Body of pancreas (tissue), 4 donors: Measurements from ENCODE around the gene GSS. TPM values are rescaled to one million over a fixed set of nuclear protein-coding genes. Genes with fewer than 3 reads are reported as not detected.

ENCODE experiments used
- ATAC-seq: fragments of 150-250 bp; one replicate; pipeline ENCODE4 v1.9.1; 2016
- DNase-seq, 4 donors: peaks; one replicate each; pipeline ENCODE4 v3.0.0-alpha.2; 2019
- H3K27ac ChIP-seq, 4 donors: fragments of 200-600 bp; sonication (generic); 1 replicate in 3 of 4; 2 replicates in 1 of 4; pipeline versions ENCODE4 v1.5.1 to v1.6.1; 2016 to 2019; ENCODE audit warnings: mild to moderate bottlenecking in 1 of 4, mixed read lengths in 1 of 4, moderate library complexity in 1 of 4
- H3K27me3 ChIP-seq, 2 donors: fragments of 200-600 bp; sonication (generic); one replicate each; pipeline ENCODE4 v1.6.0; 2016; ENCODE audit warnings: mild to moderate bottlenecking in 1 of 2
- H3K36me3 ChIP-seq, 2 donors: fragments of 200-600 bp; sonication (generic); replicated peaks in 1 of 2; 2 replicates each; pipeline ENCODE4 v1.5.1; 2016; ENCODE audit warnings: low read depth in 2 of 2; ENCODE audit not compliant: insufficient read depth in 1 of 2
- H3K4me1 ChIP-seq: fragments of 200-600 bp; sonication (generic); one replicate; pipeline ENCODE4 v1.6.0; 2016
- H3K4me3 ChIP-seq, 2 donors: fragments of 200-600 bp; sonication (generic); 1 replicate in 1 of 2; 2 replicates in 1 of 2; pipeline ENCODE4 v1.5.1; 2016 to 2019
- H3K9me3 ChIP-seq, 3 donors: fragments of 200-600 bp; sonication (generic); 1 replicate in 2 of 3; 2 replicates in 1 of 3; pipeline ENCODE4 v1.5.1; 2016
- CTCF ChIP-seq, 7 experiments: fragments of 450-650 bp in 4 of 7; fragments of 200-600 bp in 3 of 7; sonication (generic) in 3 of 7; IDR thresholded peaks; one replicate each; pipeline ENCODE4 v1.5.1; 2016 to 2019; ENCODE audit warnings: antibody characterized with exemption in 7 of 7
- POLR2A ChIP-seq, 3 donors: fragments of 450-650 bp; IDR thresholded peaks; one replicate each; pipeline ENCODE4 v1.6.1; 2016; ENCODE audit warnings: antibody characterized with exemption in 3 of 3, mild to moderate bottlenecking in 2 of 3
- WGBS, 2 donors: methylation state at CpG; one replicate each; pipeline ENCODE4 v1.1.5; 2017; 5-methylcytosine and 5-hydroxymethylcytosine counted together
- intact Hi-C: fragments of 100-400 bp; cut with DNase I; formaldehyde crosslinking; loops from one replicate; pipeline ENCODE4 v1.15.1; 2023
- total RNA-seq, 2 donors: library from RNA; depleted of rRNA; stranded (reverse); fragments of >200 nt; gene quantifications; one replicate each; pipeline ENCODE4 v1.1.0, GENCODE V29; 2016

The GSS gene
- total RNA-seq, 2 donors from 2014 or later = 24.6 to 33.0 TPM

GRCh38 chr20:34916774-34917354 lies 38.7 kb downstream of the GSS start:
- Histone ChIP-seq H3K36me3 (no peaks in the 10 kb centered on the region), H3K27ac (no peak overlapping the region)
- WGBS, 2 donors = 71 to 79% methylated on average over 2 of the region's 2 CpGs

GRCh38 chr20:34915749-34916455 lies 39.7 kb downstream of the GSS start:
- H3K4me3 ChIP-seq = no peak overlapping the region
- H3K36me3 ChIP-seq = no peaks in the 10 kb centered on the region
- H3K9me3 ChIP-seq = no peaks in the 10 kb centered on the region
- H3K27ac ChIP-seq = no peak overlapping the region
- TF ChIP-seq CTCF (IDR thresholded peaks at IDR 0.05) (no peak), POLR2A (IDR thresholded peaks at IDR 0.05) (no peak)
- ATAC-seq (no peak), DNase-seq (no peak)
- peaks cover 17% of the 10 kb centered on the region for H3K4me1 ChIP-seq
- intact Hi-C loops = no loop called here
- no peaks in the 10 kb centered on the region for H3K27me3 ChIP-seq
- WGBS, 2 donors = 43 to 47% methylated on average over 4 of the region's 4 CpGs

More at GRCh38 chr20:34916774-34917354, 38.7 kb downstream of the GSS start:
- DNase-seq (no peak), ATAC-seq (no peak)
- TF ChIP-seq CTCF (IDR thresholded peaks at IDR 0.05) = no peak
- no peak for TF ChIP-seq POLR2A (IDR thresholded peaks at IDR 0.05)
- no peaks in the 10 kb centered on the region for H3K9me3 ChIP-seq
- H3K27me3 ChIP-seq = no peaks in the 10 kb centered on the region
- H3K4me3 ChIP-seq = no peak overlapping the region
- intact Hi-C loops = no loop called here
- peaks cover 18% of the 10 kb centered on the region for H3K4me1 ChIP-seq

GRCh38 chr20:34915131-34915530 lies 40.5 kb downstream of the GSS start:
- intact Hi-C loops = no loop called here
- no peaks in the 10 kb centered on the region for H3K9me3 ChIP-seq
- DNase-seq = no peak
- H3K4me1 ChIP-seq = peaks cover 17% of the 10 kb centered on the region
- no peak for ATAC-seq
- H3K27ac ChIP-seq = no peak overlapping the region
- H3K27me3 ChIP-seq = no peaks in the 10 kb centered on the region
- no peak overlapping the region for H3K4me3 ChIP-seq
- TF ChIP-seq CTCF (IDR thresholded peaks at IDR 0.05) = no peak
- TF ChIP-seq POLR2A (IDR thresholded peaks at IDR 0.05) = no peak
- H3K36me3 ChIP-seq = no peaks in the 10 kb centered on the region
- WGBS, 2 donors = 85 to 90% methylated on average over 4 of the region's 4 CpGs

GRCh38 chr20:34907616-34908469 lies 47.8 kb downstream of the GSS start:
- no peak for TF ChIP-seq POLR2A (IDR thresholded peaks at IDR 0.05)
- no peak for TF ChIP-seq CTCF (IDR thresholded peaks at IDR 0.05)
- 35 to 43% methylated on average over 7 of the region's 7 CpGs for WGBS, 2 donors

More at GRCh38 chr20:34907616-34908469, 47.8 kb downstream of the GSS start:
- Histone ChIP-seq H3K27me3 (no peaks in the 10 kb centered on the region), H3K4me1 (peaks cover 17% of the 10 kb centered on the region), H3K4me3 (no peak overlapping the region), H3K36me3 (no peaks in the 10 kb centered on the region), H3K27ac (peak overlapping the region; percentile 41 to 72 (median 50)), H3K9me3 (no peaks in the 10 kb centered on the region)
- ATAC-seq (peak; percentile 82), DNase-seq (peak; percentile 41 to 59 (median 56))
- intact Hi-C loops = no loop called here
